Panc1 (cell line): ENCODE results near the gene C1QL2. TPM values are rescaled to one million over a fixed set of nuclear protein-coding genes. Genes with fewer than 3 reads are reported as not detected.

Experiments
- ATAC-seq: fragments of 200-7000 bp; cut with Tn5 transposase; 2 replicates; pipeline ENCODE4 v1.9.1; 2020; ENCODE audit warnings: mild to moderate bottlenecking, moderate library complexity
- BruUV-seq: library from RNA; stranded (reverse); fragments of 400-500 nt; replicated peaks from 2 replicates; lab custom pipeline; 2021; lab: Mats Ljungman, UMichigan
- CTCF ChIA-PET: fragments of 300-600 bp; sonication (Branson Sonifier 250); formaldehyde crosslinking; loops from one replicate; lab custom pipeline; 2022; ENCODE audit warnings: antibody characterized with exemption; lab: Charles Lee
- POLR2A ChIA-PET: fragments of 300-600 bp; sonication (Branson Sonifier 250); formaldehyde crosslinking; loops from one replicate; lab custom pipeline; 2022; ENCODE audit warnings: antibody characterized with exemption; lab: Charles Lee
- DNase-seq: peaks from one replicate; pipeline ENCODE4 v3.0.0-alpha.2; 2010; ENCODE audit warnings: low read depth, low spot score
- H3K27ac ChIP-seq: 2 replicates; pipeline ENCODE4 v1.5.1; 2011; ENCODE audit warnings: mild to moderate bottlenecking, low read length, inconsistent platforms
- H3K27me3 ChIP-seq: fragments of 200-500 bp; sonication (Bioruptor generic); 2 replicates; pipeline ENCODE4 v1.6.0; 2014; ENCODE audit warnings: low read length, inconsistent platforms; ENCODE audit not compliant: control insufficient read depth, insufficient read depth
- H3K36me3 ChIP-seq: fragments of 200-500 bp; sonication (Bioruptor generic); 2 replicates; pipeline ENCODE4 v1.5.1; 2014; ENCODE audit warnings: inconsistent platforms, mild to moderate bottlenecking, low read length, moderate library complexity; ENCODE audit not compliant: control insufficient read depth, insufficient read depth
- H3K4me1 ChIP-seq: 2 replicates; pipeline ENCODE4 v1.5.1; 2011; ENCODE audit warnings: inconsistent platforms, mild to moderate bottlenecking, low read length, moderate library complexity; ENCODE audit not compliant: control insufficient read depth, insufficient read depth
- H3K4me3 ChIP-seq, 2 experiments: 2 replicates each; pipeline ENCODE4 v1.5.1; 2011 to 2012; ENCODE audit warnings: low read depth in 2 of 2, low read length in 2 of 2, mild to moderate bottlenecking in 2 of 2, inconsistent platforms in 1 of 2, moderate library complexity in 1 of 2
- H3K9me3 ChIP-seq: fragments of 200-500 bp; sonication (Bioruptor generic); 2 replicates; pipeline ENCODE4 v1.5.1; 2014; ENCODE audit warnings: low read depth, mild to moderate bottlenecking, inconsistent platforms, low read length, moderate library complexity; ENCODE audit not compliant: control insufficient read depth, insufficient read depth
- CTCF ChIP-seq: fragments of 450-650 bp; IDR thresholded peaks from 2 replicates; pipeline ENCODE4 v1.5.1; 2017; ENCODE audit warnings: mild to moderate bottlenecking
- POLR2AphosphoS5 ChIP-seq: IDR thresholded peaks from 2 replicates; pipeline ENCODE4 v1.6.1; 2012; ENCODE audit warnings: mild to moderate bottlenecking, low read depth, low read length, moderate library complexity
- REST ChIP-seq, 2 experiments: IDR thresholded peaks; 2 replicates each; pipeline ENCODE4 v1.6.1; 2011 to 2012; ENCODE audit warnings: low read depth in 2 of 2, control low read depth in 1 of 2, low read length in 1 of 2, mild to moderate bottlenecking in 1 of 2, moderate library complexity in 1 of 2; ENCODE audit not compliant: insufficient read depth in 1 of 2
- SIN3A ChIP-seq: IDR thresholded peaks from 2 replicates; pipeline ENCODE4 v1.6.1; 2012; ENCODE audit warnings: low read depth, mild to moderate bottlenecking, low read length, moderate library complexity, borderline replicate concordance; ENCODE audit not compliant: insufficient read depth
- TCF7L2 ChIP-seq: IDR thresholded peaks from 2 replicates; pipeline ENCODE4 v1.6.1; 2011; ENCODE audit warnings: mild to moderate bottlenecking, low read depth, low read length, inconsistent platforms
- in situ Hi-C: cut with HindIII; loops from 2 replicates; pipeline ENCODE4 v1.10.0; 2016; ENCODE audit warnings: low sequenced_read_pairs, low pct_unique_long_range_greater_than_20kb
- intact Hi-C: fragments of 100-400 bp; cut with micrococcal nuclease; formaldehyde crosslinking; loops from one replicate; pipeline ENCODE4 v1.10.0; 2022; ENCODE audit not compliant: unreplicated experiment
- total RNA-seq: library from RNA; stranded (reverse); gene quantifications from one replicate; pipeline ENCODE4 v1.2.1, GENCODE V29; 2021; ENCODE audit not compliant: unreplicated experiment

C1QL2 gene
- total RNA-seq, 1 experiment from 2014 or later: not detected

GRCh38 chr2:119126650-119127049, 31.9 kb downstream of the C1QL2 start:
- ChIA-PET CTCF (interaction anchor here (0.7 kb wide), 1 partner anchor 14 kb away, joined by 10 read pairs; no protein-coding TSS in a partner anchor), POLR2A (no interaction called here)
- H3K27ac ChIP-seq: no peak overlapping the region
- DNase-seq (no peak), ATAC-seq (peak; percentile 71)
- no peaks in the 10 kb centered on the region for H3K36me3 ChIP-seq
- in situ Hi-C loops: no loop called here
- BruUV-seq: no TSS peak
- no peaks in the 10 kb centered on the region for H3K9me3 ChIP-seq
- H3K4me1 ChIP-seq: no peaks in the 10 kb centered on the region
- H3K27me3 ChIP-seq: peaks cover 2% of the 10 kb centered on the region; the same call in 1 of the 2 replicates
- H3K4me3 ChIP-seq: no peak overlapping the region
- intact Hi-C loops: no loop called here
- TF ChIP-seq POLR2AphosphoS5 (no peak), CTCF (peak; percentile 85), SIN3A (no peak)

- intact Hi-C loops: no loop called here
- POLR2A ChIA-PET: no interaction called here
- in situ Hi-C loops: no loop called here
Observed at GRCh38 chr2:119123389-119123788, 35.2 kb downstream of the C1QL2 start.

More at GRCh38 chr2:119123389-119123788, 35.2 kb downstream of the C1QL2 start:
- DNase-seq (no peak), ATAC-seq (no peak)
- peaks cover 4% of the 10 kb centered on the region; the same call in 1 of the 2 replicates for H3K27me3 ChIP-seq
- no peak overlapping the region for H3K4me3 ChIP-seq
- no peaks in the 10 kb centered on the region for H3K4me1 ChIP-seq
- CTCF ChIA-PET: interaction anchor here (0.6 kb wide), 1 partner anchor 338 kb away, joined by 7 read pairs; no protein-coding TSS in a partner anchor
- no TSS peak for BruUV-seq
- no peak overlapping the region for H3K27ac ChIP-seq
- no peaks in the 10 kb centered on the region for H3K36me3 ChIP-seq
- TF ChIP-seq CTCF: no peak
- TF ChIP-seq TCF7L2: no peak
- TF ChIP-seq POLR2AphosphoS5: no peak
- TF ChIP-seq REST (IDR thresholded peaks at IDR 0.05; ENCODE audit: insufficient read depth in 1 of 2, low read depth in 2 of 2, low read length in 1 of 2): no peak
- no peak for TF ChIP-seq SIN3A
- no peaks in the 10 kb centered on the region for H3K9me3 ChIP-seq
